Stimulated activated CD8-positive, alpha-beta memory T cell treated with anti-CD3 and anti-CD28 coated beads, Interleukin-7, amount 100 ng/mL, for 4 hours (primary cell): ENCODE data around the gene AIG1.
"Not testable (repeated sequence)": the region's sequence is repeated elsewhere in the genome, so short reads cannot be mapped to it uniquely, and the experiment has no call there.

ENCODE experiments used
- DNase-seq, 2 donors: peaks; one replicate each; pipeline ENCODE4 v3.0.0-alpha.2; 2020; ENCODE audit warnings: low read depth in 2 of 2

Gene AIG1

GRCh38 chr6:143325379-143326140, 264.9 kb downstream of the AIG1 start:
- DNase-seq: no peak

- no peak for DNase-seq
Measured at GRCh38 chr6:143328876-143329275, 268.2 kb downstream of the AIG1 start.

DNA sequence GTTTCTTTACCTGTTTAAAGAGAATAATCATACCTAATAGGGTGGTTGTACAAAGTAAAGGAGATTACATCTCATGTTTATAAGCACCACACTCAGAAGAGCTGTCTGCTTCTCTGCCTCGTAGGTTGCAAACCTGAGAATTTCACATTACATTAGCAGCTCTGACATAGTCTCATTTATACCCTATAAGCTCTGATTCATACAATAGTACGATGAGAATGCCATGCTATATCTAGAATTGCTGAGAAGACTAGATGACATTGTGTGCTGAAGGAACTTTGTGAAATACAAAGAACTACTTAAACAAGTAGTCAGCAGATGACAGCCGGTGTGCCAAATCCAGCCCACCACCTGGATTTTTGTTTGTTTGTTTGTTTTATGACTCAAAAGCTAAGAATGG, 268.6 kb downstream of the AIG1 start:
- DNase-seq: no peak

- DNase-seq: no peak
Measured at GRCh38 chr6:143331362-143331761, 270.7 kb downstream of the AIG1 start.

- DNase-seq: no peak
Measured at GRCh38 chr6:143332153-143332845, 271.6 kb downstream of the AIG1 start.

DNA sequence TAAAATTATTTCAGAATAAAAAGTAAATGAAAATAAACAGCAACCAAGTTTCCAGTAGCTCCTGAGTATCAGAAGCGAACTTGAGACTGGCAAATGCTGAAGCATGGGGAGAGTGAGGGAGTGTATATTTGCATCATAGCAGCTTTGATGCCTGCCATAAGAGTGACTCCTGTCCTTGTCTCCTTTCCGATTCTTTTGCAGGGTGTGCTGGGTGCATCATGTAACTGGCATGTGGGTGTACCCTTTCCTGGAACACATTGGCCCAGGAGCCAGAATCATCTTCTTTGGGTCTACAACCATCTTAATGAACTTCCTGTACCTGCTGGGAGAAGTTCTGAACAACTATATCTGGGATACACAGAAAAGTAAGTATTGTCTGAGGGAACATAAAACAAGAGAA, 272.4 kb downstream of the AIG1 start:
- no peak for DNase-seq

DNA sequence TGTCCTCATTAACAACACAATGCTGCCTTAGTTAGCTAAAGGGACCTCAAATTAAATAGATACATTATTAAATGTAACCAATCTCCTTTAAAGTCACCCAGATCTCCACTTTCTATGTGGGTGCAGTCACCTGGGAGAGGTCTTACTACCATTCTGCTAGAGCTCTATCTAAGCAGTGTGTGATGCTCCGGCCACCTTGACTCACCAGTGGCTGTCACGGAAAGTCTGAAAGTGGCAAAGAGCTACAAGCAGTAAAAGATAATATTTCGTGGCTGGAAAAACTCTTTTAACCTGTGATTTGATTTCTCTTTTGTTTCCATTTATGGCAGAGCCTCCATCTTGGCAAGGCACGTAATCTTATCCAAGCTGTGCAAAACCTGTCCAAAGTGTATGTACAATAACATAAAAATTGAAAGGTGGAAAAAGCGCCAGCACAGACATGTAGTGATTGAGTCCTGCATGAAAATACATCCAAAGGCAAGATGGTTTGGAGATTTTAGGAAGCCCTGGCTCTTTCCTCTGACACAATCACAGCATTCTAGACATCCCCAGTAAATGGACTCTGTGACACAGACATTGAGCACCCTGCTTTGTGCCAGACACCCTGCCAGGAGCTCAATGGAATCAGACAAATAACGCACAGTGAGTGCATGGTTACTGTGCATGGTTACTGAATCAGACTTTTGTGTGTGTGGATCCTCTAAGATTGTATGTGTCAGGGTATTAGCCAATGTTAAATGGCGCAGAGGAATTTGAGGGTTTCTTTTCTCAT, 273.2 kb downstream of the AIG1 start:
- DNase-seq: no peak

GRCh38 chr6:143335865-143336264, 275.2 kb downstream of the AIG1 start:
- DNase-seq: no peak

DNA sequence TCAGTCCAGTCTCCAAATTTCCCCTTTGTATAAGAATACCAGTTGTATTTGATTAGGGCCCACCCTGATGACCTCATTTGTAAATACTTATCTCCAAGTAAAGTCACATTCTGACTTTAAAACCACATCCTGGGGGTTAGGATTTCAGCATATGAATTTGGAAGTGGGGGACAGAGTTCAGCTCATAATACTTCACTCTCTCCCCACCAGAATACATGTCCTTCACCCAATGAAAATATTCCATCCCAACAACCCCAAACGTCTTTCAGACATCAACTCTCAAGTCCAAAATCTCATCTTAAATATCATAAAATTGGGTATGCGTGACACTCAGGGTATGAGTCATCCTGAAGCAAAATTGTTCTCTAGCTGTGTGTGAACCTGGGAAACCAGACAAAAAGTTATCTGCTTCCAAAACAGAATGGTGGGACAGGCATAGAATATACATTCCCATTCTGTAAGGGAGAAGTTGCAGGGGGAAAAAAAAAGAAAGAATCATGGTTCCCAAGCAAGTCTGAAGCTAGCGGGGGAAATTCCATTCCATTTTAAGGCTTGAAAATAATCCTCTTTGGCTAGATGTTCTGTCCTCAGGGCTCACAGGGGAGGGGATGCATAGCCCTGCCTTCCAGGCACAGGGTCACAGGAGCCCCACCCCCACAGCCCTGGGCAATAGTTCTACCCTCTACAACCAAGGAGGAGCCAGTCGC, 275.9 kb downstream of the AIG1 start:
- no peak for DNase-seq

DNA sequence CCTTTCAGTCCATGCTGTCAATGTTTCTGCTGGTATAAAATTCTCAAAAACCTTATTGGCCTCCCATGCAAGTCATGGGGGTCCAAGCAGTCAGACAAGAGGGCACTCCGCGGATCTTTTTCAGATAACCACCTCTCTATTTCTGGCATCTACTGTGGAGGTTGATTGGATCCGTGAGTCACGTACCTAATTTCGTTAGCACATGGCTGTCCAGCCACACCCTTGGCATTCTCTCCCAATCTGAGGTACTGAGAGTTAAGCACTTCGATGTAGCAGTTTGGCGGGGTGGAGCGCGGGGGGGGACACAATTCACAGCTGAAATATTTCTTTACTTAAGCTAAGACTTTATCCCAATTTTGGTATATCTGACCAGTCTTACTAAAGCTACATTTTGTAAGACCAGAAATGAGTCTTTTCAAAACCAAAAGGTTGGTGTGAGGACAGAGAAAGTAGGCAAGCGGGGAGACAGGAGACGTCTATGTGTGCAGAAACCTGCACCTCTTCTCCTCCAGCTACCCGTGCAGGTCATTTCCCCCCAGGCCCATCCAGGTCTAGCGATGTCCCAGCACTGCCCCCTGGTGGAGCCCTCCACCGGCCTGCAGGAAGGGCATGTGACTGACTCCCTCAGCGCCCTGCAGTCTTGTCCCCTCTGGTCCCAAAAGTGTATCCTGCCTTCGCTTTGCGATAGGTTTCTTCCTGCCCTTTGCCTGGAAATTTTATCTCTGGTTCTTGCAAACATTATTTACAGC, 276.7 kb downstream of the AIG1 start:
- DNase-seq: peak; percentile 7 to 24

DNA sequence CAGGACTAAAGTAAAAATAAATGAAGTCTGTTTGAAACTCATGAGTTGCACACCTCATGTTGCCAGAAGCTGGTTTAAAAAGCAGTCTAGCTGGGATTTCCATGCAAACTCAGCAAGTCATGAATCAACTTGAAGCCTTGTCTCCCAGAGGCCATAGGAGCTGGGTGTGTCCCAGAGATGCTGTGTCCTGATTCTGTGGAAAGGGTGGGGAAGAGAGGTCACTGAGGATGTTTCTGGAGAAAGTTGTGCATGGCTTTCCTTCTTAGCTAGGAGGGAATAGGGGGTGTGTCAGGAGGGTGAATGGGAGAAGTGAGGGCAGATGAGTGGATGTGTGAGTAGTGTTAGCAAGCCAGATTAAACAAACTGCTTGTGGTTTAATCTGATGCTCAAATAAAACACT, 278.5 kb downstream of the AIG1 start:
- no peak for DNase-seq

DNA sequence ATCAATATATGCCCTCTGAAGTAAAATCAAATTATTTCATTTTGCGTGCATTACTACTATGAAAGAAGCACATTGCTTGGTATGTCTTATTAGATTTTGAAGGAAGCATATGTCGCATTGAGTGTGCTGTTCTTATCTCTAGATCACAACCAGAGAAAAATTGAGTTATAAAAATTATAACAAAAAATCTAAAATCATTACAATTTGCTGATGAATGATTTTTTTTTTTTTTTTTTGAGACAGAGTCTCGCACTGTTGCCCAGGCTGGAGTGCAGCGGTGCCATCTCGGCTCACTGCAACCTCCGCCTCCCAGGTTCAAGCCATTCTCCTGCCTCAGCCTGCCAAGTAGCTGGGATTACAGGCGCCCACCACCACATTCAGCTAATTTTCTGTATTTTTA, 284.8 kb downstream of the AIG1 start:
- DNase-seq: not testable (repeated sequence)

GRCh38 chr6:143346004-143346403, 285.3 kb downstream of the AIG1 start:
- DNase-seq: no peak

GRCh38 chr6:143348531-143348930, 287.8 kb downstream of the AIG1 start:
- no peak for DNase-seq

DNA sequence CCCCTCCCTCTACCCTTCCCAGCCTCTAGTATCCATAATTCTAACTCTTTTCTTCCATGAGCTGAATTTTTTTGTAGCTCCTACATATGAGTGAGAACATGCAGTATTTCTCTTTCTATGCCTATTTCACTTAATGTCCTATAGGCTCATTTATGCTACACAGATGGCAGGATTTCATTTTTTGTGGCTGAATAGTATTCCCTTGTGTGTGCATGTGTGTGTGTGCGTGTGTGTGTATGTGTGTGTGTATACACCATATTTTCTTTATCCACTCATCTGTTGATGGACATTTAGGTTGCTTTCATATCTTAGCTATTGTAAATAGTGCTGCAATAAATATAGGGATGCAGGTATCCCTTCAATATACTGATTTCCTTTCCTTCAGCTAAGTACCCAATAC, 288.8 kb downstream of the AIG1 start:
- no peak for DNase-seq

DNA sequence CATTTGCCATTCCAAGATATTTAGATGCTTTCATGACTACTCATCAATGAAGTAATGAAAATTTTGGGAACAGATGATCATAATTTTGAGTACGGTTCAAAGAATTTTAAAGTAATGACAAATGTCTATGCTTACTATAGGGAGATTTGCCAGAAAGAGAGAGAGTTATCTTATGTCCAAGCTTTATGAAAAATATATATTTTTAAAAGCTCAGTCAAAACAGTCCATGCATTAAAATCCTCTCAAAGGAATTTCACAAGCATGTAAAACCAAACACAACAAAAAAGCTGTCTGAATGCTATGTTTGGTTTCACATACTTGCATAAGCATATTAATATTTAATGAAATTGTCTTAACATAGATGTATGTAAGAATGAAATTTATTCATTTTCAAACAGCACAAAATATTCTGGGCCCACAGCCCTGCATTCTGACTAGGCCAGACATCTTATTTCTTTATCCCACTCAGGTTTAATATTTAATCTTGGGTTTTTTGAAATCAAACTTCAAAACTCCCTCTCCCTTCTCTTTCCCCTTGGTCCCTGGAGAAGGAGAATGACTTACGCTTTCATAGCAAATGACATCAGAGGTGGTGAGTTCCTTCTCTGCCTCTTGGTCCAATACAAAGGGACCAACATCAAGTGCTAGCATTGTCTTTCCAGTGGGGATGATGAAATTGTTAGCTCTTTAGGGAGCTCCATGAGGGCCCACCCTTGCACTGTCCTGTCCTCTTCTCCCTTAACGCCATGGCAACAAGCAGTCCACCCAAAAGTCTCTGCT, 295.6 kb downstream of the AIG1 start:
- DNase-seq: no peak

DNA sequence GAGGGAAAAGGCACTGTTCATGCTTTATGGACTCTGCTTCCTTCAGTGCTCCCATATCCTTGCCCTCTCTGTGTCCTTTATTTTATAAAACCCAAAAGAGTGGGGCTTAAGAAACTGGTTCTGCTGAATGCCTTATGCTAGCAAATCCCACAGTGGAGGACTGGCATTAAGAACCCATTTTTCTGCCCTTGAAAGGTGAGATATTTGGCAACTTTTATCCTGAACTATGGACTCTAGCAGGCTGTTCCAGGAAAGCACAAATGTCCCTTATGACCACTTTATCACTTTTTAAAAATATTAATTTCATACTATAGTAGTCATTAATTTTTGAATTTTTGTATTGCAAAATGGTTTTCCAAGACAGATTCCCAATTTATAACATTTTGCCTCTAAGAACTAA, 296.5 kb downstream of the AIG1 start:
- no peak for DNase-seq

DNA sequence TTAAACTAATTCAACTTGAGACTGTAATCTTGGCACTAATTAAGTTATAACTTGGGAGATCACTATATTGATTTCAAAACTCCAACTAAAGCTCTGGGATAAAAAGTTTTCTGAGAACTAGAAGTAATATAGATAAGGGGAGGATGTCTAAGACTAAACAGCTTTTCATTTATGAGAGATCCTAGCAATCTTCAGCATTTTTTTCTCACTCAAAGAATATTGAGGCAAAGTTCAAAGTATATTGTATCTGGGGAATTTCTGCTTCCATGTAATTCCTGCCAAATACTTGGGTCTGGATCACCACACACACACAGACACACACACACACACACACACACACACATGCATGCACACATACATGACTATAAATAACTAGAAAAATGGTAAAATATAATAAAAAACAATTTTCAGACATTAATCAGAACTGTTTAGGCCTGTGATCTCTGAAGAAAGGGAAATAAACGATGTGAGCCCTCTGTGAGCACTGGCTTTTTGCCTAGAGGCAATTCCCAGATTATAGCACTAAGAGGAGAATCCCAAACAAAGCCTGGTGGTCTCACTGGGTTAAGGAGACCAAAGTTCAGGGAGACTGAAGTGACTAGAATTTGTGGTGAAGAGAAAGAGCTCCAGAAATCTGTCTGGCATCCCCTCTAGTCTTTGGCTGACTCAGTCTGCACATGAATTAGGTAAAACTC, 297.0 kb downstream of the AIG1 start:
- no peak for DNase-seq

DNA sequence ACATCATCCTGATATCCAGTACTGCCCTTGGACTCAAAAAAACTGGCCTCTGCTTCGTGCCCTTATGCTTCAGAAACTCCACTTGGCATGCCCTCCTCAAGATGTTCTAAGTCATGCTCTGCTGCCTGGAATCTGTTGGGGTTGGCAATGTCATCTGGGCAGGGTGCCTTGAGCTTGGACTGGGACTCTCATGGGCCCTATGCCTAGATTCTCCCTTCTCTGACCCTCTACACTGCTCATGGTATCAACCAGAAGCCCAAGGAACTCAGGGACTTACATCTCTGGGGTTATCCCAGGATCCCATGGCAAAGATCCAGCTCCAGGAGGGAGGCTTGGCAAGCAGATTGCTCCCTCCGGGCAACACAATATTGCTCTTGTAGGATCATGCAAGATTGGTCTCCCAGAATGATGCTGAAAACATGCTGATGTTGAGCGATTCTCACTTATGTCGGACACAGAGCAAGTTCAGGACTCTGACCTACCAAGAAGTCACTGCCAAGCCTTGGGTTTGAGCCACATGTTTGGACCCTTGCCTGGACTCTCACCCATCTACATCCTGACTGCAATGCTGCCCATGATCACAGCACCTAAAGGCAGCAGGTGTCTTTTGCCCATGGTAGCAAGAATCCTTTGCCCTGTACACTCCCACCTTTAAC, 301.0 kb downstream of the AIG1 start:
- DNase-seq: no peak

DNA sequence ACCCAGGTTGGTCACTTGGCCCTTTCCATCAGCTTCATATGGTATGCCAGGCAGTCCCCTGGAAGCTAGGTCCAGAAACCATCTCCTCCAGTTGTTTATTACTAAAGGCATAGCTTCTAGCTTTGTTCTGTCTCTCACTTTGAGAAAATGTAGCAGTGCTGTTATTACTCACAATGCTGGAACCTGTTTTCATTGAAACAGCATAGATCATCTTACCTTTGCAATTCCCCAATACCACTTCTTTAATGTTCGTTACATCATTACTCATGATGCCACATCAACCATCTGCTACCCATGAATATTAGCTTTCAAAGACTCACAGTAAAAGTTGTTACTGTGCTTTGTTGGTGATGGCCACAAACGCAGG, 301.5 kb downstream of the AIG1 start:
- DNase-seq: no peak
